Transverse colon (tissue), 4 donors: Measurements from ENCODE around the gene GLT8D2. TPM values are rescaled to one million over a fixed set of nuclear protein-coding genes. Genes with fewer than 3 reads are reported as not detected.

Experiments
- DNase-seq: peaks from one replicate; pipeline ENCODE4 v3.0.0-alpha.2; 2019
- H3K27ac ChIP-seq, 4 donors: fragments of 200-600 bp; sonication (generic); 2 replicates each; pipeline ENCODE4 v1.5.1; 2016 to 2018; ENCODE audit warnings: inconsistent platforms in 4 of 4
- H3K27me3 ChIP-seq: fragments of 200-600 bp; sonication (generic); 2 replicates; pipeline ENCODE4 v1.5.1; 2017; ENCODE audit warnings: inconsistent platforms
- H3K36me3 ChIP-seq, 4 donors: fragments of 200-600 bp; sonication (generic); 2 replicates each; pipeline ENCODE4 v1.5.1; 2017 to 2019; ENCODE audit warnings: inconsistent platforms in 4 of 4
- H3K4me1 ChIP-seq, 4 donors: fragments of 200-600 bp; sonication (generic); 2 replicates each; pipeline ENCODE4 v1.5.1; 2017 to 2020; ENCODE audit warnings: inconsistent platforms in 4 of 4
- H3K4me3 ChIP-seq, 4 donors: fragments of 200-600 bp; sonication (generic); 1 replicate in 1 of 4; 2 replicates in 3 of 4; pipeline versions ENCODE4 v1.5.1 to v1.6.1; 2017 to 2019; ENCODE audit warnings: inconsistent platforms in 4 of 4
- H3K9me3 ChIP-seq, 2 donors: fragments of 200-600 bp; sonication (generic); 2 replicates each; pipeline ENCODE4 v1.5.1; 2017 to 2019; ENCODE audit warnings: inconsistent platforms in 2 of 2
- CTCF ChIP-seq, 5 experiments: fragments of 200-600 bp in 3 of 5; fragments of 450-650 bp in 2 of 5; sonication (generic) in 3 of 5; IDR thresholded peaks; 1 replicate in 2 of 5; 2 replicates in 3 of 5; pipeline ENCODE4 v1.5.1; 2016 to 2017; ENCODE audit warnings: antibody characterized with exemption in 5 of 5, inconsistent platforms in 3 of 5, mild to moderate bottlenecking in 2 of 5, moderate library complexity in 1 of 5
- EP300 ChIP-seq: sonication (generic); formaldehyde crosslinking; IDR thresholded peaks from one replicate; pipeline ENCODE4 v1.6.1; 2017; ENCODE audit warnings: antibody characterized with exemption, low read depth
- POLR2A ChIP-seq: fragments of 450-650 bp; IDR thresholded peaks from one replicate; pipeline ENCODE4 v1.6.1; 2016; ENCODE audit warnings: antibody characterized with exemption, mild to moderate bottlenecking, moderate library complexity
- POLR2AphosphoS5 ChIP-seq, 3 donors: sonication (generic); formaldehyde crosslinking; IDR thresholded peaks; one replicate each; pipeline ENCODE4 v1.6.1; 2016; ENCODE audit warnings: antibody characterized with exemption in 3 of 3
- WGBS, 2 donors: methylation state at CpG; one replicate each; pipeline ENCODE4 v1.1.5; 2018; ENCODE audit warnings: low coverage in 1 of 2; 5-methylcytosine and 5-hydroxymethylcytosine counted together
- in situ Hi-C, 4 donors: fragments of 200-750 bp; cut with MboI; loops; one replicate each; pipeline versions ENCODE4 v1.15.0 to v1.15.1; 2017; ENCODE audit warnings: low sequenced_read_pairs in 3 of 4, low pct_ligation_motif_present in 1 of 4, low pct_unique_long_range_greater_than_20kb in 1 of 4
- intact Hi-C: fragments of 100-400 bp; cut with DNase I; formaldehyde crosslinking; loops from one replicate; pipeline ENCODE4 v1.15.1; 2023; ENCODE audit warnings: low total_unique reads
- total RNA-seq, 4 donors: library from RNA; depleted of rRNA; stranded (reverse); fragments of >200 nt; gene quantifications; one replicate each; pipeline ENCODE4 v1.1.0, GENCODE V29; 2016

GLT8D2 gene, protein sequence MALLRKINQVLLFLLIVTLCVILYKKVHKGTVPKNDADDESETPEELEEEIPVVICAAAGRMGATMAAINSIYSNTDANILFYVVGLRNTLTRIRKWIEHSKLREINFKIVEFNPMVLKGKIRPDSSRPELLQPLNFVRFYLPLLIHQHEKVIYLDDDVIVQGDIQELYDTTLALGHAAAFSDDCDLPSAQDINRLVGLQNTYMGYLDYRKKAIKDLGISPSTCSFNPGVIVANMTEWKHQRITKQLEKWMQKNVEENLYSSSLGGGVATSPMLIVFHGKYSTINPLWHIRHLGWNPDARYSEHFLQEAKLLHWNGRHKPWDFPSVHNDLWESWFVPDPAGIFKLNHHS
- total RNA-seq: 10 to 100 TPM in 1 of 4 donors, 1 to 10 TPM in 3; 1.1 to 21.3 (median 3.8) TPM

GRCh38 chr12:104049903-104050356 lies at the start of gene GLT8D2:
Gene GLT8D2 (minus strand): TSS chr12:104050187. CDS start chr12:104019648, 30,539 bp downstream.
- peaks cover 3 to 27% (median 12%) of the 10 kb centered on the region in 4 donors for H3K4me1 ChIP-seq
- 0 to 9% methylated on average over 5 to 24 of the region's 24 CpGs for WGBS, 2 donors
- H3K9me3 ChIP-seq: no peaks in the 10 kb centered on the region
- H3K27ac ChIP-seq: peak within 1 kb of the TSS; percentile 63 to 89 (median 80)
- intact Hi-C loops (no loop called here), in situ Hi-C loops (no loop called here)
- H3K4me3 ChIP-seq: peak within 1 kb of the TSS; percentile 32 to 51 (median 35)
- TF ChIP-seq EP300: no peak
- TF ChIP-seq POLR2AphosphoS5 (IDR thresholded peaks at IDR 0.05): no peak
- no peak for TF ChIP-seq CTCF (IDR thresholded peaks at IDR 0.05)
- no peak for TF ChIP-seq POLR2A
- DNase-seq: peak; percentile 25
- no peaks in the 10 kb centered on the region for H3K36me3 ChIP-seq
- peaks cover 34% of the 10 kb centered on the region for H3K27me3 ChIP-seq

DNA sequence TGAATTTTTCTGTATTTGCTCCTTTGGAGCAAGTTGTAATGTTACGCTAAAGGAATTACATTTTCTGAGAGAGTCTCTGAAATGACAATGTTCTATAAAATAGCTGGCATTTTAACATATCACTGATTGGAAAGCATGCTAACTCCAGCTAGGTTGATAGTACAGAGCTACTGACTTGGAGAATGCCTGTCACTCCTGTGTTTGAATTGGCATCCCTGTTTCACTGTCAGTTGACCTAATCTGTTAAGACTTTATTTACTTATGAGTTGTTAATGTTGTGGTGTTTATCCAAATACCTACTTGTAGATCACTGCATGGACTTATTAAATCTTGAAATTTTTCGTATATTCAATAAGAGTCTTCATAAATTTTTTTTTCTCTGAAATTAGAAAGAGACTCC lies 48.0 kb upstream of the GLT8D2 start:
- TF ChIP-seq POLR2A (no peak), EP300 (no peak), CTCF (IDR thresholded peaks at IDR 0.05) (no peak)
- Histone ChIP-seq H3K27me3 (no peaks in the 10 kb centered on the region), H3K9me3 (no peaks in the 10 kb centered on the region), H3K36me3 (peaks cover 0 to 59% (median 14%) of the 10 kb centered on the region in 4 donors), H3K27ac (no peak overlapping the region), H3K4me3 (no peak overlapping the region), H3K4me1 (no peaks in the 10 kb centered on the region)
- intact Hi-C loops: no loop called here
- in situ Hi-C loops: no loop called here
- WGBS, 2 donors: 93% methylated on average over 2 of the region's 2 CpGs
- DNase-seq: no peak

DNA sequence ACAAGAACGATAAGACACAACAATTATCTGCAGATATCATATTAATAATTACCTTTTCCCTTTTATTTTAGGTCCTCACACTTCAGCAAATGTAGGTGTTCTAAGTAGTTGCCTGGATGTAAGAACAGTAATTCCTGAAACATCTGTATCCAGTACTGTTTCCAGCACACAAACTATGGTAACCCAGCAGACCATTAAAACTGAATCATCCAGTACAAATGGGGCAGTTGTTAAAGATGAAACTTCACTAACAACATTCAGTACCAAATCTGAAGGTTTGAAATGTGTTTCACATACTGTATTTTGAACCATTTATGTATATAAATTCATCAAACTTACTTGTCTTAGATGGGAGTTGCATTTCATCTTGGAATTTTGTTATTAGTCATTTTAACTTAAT lies 45.3 kb upstream of the GLT8D2 start:
- TF ChIP-seq CTCF (IDR thresholded peaks at IDR 0.05) (no peak), POLR2AphosphoS5 (IDR thresholded peaks at IDR 0.05) (no peak), EP300 (no peak)
- Histone ChIP-seq H3K27ac (no peak overlapping the region), H3K27me3 (no peaks in the 10 kb centered on the region), H3K9me3 (no peaks in the 10 kb centered on the region), H3K4me1 (no peaks in the 10 kb centered on the region), H3K36me3 (peaks cover 0 to 45% (median 19%) of the 10 kb centered on the region in 4 donors), H3K4me3 (no peak overlapping the region)
- intact Hi-C loops (no loop called here), in situ Hi-C loops (no loop called here)
- no peak for DNase-seq
- WGBS, 2 donors: 59 to 87% methylated on average over 1 of the region's 1 CpG

GRCh38 chr12:104094284-104094683 lies 44.3 kb upstream of the GLT8D2 start:
- no peak overlapping the region for H3K27ac ChIP-seq
- H3K4me1 ChIP-seq: no peaks in the 10 kb centered on the region
- TF ChIP-seq POLR2AphosphoS5 (IDR thresholded peaks at IDR 0.05) (no peak), EP300 (no peak)
- no peaks in the 10 kb centered on the region for H3K27me3 ChIP-seq
- DNase-seq: no peak
- peaks cover 0 to 47% (median 22%) of the 10 kb centered on the region in 4 donors for H3K36me3 ChIP-seq
- in situ Hi-C loops: no loop called here
- H3K9me3 ChIP-seq: no peaks in the 10 kb centered on the region
- intact Hi-C loops: no loop called here
- H3K4me3 ChIP-seq: no peak overlapping the region
- WGBS, 2 donors: 93 to 96% methylated on average over 3 of the region's 3 CpGs
